ENCODE results near the gene GLRB.

GRCh38 chr4:157195374-157195773 is 119.4 kb downstream of the GLRB start:
- no peak for TF ChIP-seq CTCF (IDR thresholded peaks at IDR 0.05)
- no peak for TF ChIP-seq EP300 (IDR thresholded peaks at IDR 0.05)
- no peak for TF ChIP-seq POLR2A (IDR thresholded peaks at IDR 0.05)
- TF ChIP-seq POLR2AphosphoS5 (IDR thresholded peaks at IDR 0.05): no peak

All from gastroesophageal sphincter (tissue), 3 donors.